Measurements from ENCODE around the gene NAPSA. TPM values are rescaled to one million over a fixed set of nuclear protein-coding genes. Genes with fewer than 3 reads are reported as not detected.

Gene NAPSA
- total and polyA plus RNA-seq, 9 of the 15 experiments (the other 6 are each of a cell fraction or from before 2014, with no cell fraction given), result 0.25 to 1.9 (median 0.69) TPM

DNA sequence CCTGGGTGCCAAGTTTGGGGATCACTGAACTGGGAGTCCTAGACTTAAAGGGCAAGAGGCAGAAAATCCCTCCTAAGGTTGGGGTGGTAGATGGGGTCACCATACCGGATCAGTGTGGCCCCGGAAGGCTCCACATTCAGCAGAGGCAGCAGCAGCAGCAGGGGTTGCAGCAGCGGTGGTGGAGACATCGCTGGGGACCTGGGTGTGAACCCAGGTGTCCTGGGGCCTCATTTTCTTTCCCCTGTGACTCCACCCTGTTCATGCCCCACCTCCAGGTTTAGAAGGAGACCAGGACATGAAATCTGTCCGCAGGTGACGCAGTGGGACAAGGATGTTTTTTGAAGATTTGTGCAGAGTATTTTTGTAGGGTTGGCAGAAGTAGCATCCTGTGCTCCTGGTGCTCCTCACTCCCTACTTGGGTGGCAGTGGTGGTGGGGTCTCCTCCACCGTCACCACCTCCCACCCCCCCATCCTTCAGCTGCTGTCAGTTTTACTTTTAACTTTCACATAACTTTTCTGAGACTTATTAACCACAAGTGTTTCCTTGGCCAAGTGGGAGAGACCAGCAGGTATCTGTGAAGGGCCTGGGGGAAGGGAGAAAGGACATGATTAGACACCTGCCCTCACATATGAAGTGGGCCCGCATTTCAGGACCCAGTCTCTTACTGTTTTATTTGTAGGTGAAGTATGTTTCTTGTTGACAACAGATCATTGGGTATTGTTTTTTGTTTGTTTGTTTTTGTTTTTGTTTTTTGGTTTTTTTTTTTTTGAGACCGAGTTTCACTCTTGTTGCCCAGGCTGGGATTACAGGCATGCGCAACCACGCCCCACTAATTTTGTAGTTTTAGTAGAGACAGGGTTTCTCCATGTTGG lies at the start of gene NAPSA (continued):
- TF ChIP-seq, protein P1, sequence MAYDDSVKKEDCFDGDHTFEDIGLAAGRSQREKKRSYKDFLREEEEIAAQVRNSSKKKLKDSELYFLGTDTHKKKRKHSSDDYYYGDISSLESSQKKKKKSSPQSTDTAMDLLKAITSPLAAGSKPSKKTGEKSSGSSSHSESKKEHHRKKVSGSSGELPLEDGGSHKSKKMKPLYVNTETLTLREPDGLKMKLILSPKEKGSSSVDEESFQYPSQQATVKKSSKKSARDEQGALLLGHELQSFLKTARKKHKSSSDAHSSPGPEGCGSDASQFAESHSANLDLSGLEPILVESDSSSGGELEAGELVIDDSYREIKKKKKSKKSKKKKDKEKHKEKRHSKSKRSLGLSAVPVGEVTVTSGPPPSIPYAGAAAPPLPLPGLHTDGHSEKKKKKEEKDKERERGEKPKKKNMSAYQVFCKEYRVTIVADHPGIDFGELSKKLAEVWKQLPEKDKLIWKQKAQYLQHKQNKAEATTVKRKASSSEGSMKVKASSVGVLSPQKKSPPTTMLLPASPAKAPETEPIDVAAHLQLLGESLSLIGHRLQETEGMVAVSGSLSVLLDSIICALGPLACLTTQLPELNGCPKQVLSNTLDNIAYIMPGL (CRISPR knock-in tag; IDR thresholded peaks at IDR 0.05), result no peak
- TF ChIP-seq LEF1 (IDR thresholded peaks at IDR 0.05), result no peak
- TF ChIP-seq RBBP5 (IDR thresholded peaks at IDR 0.05; ENCODE audit: borderline replicate concordance, insufficient read depth, low read length, poor library complexity, severe bottlenecking), result no peak
- TF ChIP-seq MAZ (CRISPR knock-in tag; conservative IDR thresholded peaks at IDR 0.05 in 1 of 2, IDR thresholded peaks at IDR 0.05 in 1 of 2), result no peak
- no peak for TF ChIP-seq RBM15 (IDR thresholded peaks at IDR 0.05; ENCODE audit: insufficient read depth, low read length)

DNA sequence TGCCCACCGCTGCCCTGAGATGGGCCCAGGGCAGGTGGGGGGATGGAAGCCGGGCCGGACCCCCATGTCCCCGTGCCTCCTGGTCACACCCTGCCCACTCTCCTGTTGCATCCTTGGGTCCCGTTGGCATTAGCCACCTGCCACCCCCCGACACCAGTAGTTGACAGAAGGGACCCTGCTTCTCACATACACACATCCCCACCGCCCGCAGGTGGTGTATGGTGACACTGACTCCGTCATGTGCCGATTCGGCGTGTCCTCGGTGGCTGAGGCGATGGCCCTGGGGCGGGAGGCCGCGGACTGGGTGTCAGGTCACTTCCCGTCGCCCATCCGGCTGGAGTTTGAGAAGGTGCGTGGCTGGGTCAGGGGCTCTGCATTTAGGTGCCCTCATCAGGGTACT lies 48.1 kb upstream of the NAPSA start:
- in situ Hi-C loops (cut with MboI), result no loop called here
- intact Hi-C loops (cut with micrococcal nuclease), result no loop called here
- BruUV-seq (replicated peaks), result no TSS peak
- Histone ChIP-seq H2AFZ (ENCODE audit: low read depth, low read length) (no peak overlapping the region), H3K4me3 (no peak overlapping the region), H3K9me1 (ENCODE audit: control insufficient read depth, insufficient read depth, low read length) (no peaks in the 10 kb centered on the region), H3K79me2 (ENCODE audit: control insufficient read depth, insufficient read depth, low read length) (no peaks in the 10 kb centered on the region), H3K27me3 (ENCODE audit: control insufficient read depth in 2 of 2, insufficient read depth in 2 of 2, low read length in 2 of 2) (no peaks in the 10 kb centered on the region), H3K4me2 (ENCODE audit: insufficient read depth, low read length) (no peak overlapping the region), H3K4me1 (replicated peaks in 1 of 2; ENCODE audit: control insufficient read depth in 2 of 2, insufficient read depth in 2 of 2, low read length in 2 of 2) (peaks cover 13 to 59% of the 10 kb centered on the region in 2 experiments), H3K27ac (ENCODE audit: extremely low read depth, low read depth, low read length) (no peak overlapping the region), H3K9ac (ENCODE audit: insufficient read depth in 1 of 2, low read depth in 2 of 2, low read length in 2 of 2) (peak overlapping the region in 1 of 2 experiments; percentile 43; a peak in 1 of 4 replicates), H3K36me3 (ENCODE audit: control insufficient read depth, insufficient read depth, low read length) (peaks cover 77% of the 10 kb centered on the region; the same call in 2 of the 3 replicates), H4K20me1 (replicated peaks; ENCODE audit: control insufficient read depth, insufficient read depth, low read length) (no peaks in the 10 kb centered on the region), H3K9me3 (replicated peaks; ENCODE audit: control insufficient read depth, insufficient read depth, low read depth, low read length) (no peaks in the 10 kb centered on the region)
- FAIRE-seq (no peak), ATAC-seq (no peak), DNase-seq (ENCODE audit: extremely low read depth in 1 of 4, low spot score in 3 of 4) (no peak)
- CTCF ChIA-PET (ENCODE audit: low intra/inter-chr PET ratio), result interaction anchor here (2.2 to 2.4 kb wide), 2 partner anchors 45 to 56 kb away, joined by 13 to 14 read pairs; no protein-coding TSS in a partner anchor
- POLR2A ChIA-PET, result no interaction called here
- peak; percentile 62 for TF ChIP-seq POLR2G (IDR thresholded peaks at IDR 0.05; ENCODE audit: low read depth, low read length)
- TF ChIP-seq ZKSCAN3 (CRISPR knock-in tag; IDR thresholded peaks at IDR 0.05), result no peak
- 93% methylated on average over 15 of the region's 21 CpGs for WGBS (ENCODE audit: insufficient coverage, low coverage, missing lambda C conversion rate)

All from K562 (cell line).